Hematopoietic multipotent progenitor cell treated with erythropoietin and hydrocortisone succinate and interleukin-3 and kit ligand, for 15 days (in vitro differentiated cells): ENCODE data around the gene ADGRG1.

Experiments used
- DNase-seq: peaks from one replicate; pipeline ENCODE4 v3.0.0-alpha.2; 2015; ENCODE audit warnings: low spot score

Gene ADGRG1

GRCh38 chr16:57620335-57621231 lies 7.8 kb upstream of the ADGRG1 start:
- DNase-seq: no peak

DNA sequence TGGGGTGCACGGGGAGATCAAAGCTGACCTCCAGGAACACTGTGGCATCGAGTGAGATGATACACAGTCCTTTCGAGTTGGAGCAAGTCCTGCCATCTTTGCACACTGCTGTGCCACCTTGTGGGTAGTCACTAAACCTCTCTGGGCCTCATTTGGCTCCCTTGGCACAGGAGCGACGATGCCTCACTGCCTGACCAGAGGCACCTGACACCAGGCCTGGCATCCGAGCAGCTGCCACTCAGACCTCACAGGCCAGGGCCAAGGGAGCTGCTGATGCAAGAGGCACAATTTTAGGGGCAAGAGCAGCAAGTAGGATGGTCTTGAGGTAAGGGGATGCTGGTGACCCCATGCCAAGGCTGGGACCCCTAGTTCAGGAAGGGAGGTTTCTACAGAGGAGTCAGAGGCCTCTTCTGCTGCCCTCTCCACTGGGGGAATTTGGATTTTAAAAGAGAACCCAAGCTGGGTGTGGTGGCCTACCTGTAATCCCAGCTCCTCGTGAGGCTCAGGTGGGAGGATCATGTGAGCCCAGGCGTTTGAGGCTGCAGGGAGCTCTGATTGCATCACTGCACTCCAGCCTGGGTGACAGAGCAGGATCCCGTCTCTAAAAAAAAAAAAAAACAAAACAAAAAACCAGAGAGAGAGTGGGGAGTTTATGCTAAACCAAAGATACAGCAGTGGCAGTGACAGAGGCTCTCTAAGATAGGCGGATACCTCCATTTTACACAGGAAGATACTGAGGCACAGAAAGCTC lies 6.7 kb upstream of the ADGRG1 start:
- no peak for DNase-seq

GRCh38 chr16:57622361-57623250 lies 5.8 kb upstream of the ADGRG1 start:
- no peak for DNase-seq

DNA sequence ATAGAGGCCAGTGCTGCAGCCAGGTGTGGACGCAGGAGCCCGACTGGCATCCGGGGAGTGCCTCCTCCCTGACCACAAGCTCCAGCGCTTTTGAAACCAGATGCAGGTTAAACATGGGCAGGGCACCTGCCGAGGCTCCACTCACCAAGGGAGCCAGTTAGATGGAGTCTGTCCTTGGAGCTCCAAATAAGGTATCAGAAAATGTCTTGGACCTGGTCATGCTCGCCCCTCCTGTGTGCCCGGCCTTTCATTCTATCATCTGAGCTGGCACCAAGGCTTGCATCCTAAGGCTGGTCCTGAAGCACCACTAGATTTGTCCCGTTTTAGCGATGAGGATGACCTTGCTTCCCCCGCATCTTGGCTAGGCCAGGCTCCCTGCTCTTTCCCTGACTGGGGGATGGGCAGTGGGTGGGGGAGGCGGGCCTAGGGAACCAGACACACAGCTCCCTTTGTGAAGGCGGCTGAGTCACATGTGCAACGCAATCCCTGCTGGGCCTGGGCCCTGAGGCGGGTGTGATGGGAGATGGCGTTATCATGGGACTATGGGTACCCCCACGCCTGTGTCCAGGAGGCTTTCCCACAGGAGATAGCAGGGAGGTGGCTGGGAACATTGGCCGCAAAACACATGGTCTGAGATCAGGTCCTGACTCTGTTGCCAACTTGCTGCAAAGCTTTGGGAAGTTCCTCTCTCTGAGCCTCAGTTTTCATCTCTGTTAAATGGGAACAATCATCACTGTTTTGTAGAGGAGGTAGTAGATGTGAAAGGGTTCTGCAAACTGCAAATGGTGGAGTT lies 5.0 kb upstream of the ADGRG1 start:
- no peak for DNase-seq

DNA sequence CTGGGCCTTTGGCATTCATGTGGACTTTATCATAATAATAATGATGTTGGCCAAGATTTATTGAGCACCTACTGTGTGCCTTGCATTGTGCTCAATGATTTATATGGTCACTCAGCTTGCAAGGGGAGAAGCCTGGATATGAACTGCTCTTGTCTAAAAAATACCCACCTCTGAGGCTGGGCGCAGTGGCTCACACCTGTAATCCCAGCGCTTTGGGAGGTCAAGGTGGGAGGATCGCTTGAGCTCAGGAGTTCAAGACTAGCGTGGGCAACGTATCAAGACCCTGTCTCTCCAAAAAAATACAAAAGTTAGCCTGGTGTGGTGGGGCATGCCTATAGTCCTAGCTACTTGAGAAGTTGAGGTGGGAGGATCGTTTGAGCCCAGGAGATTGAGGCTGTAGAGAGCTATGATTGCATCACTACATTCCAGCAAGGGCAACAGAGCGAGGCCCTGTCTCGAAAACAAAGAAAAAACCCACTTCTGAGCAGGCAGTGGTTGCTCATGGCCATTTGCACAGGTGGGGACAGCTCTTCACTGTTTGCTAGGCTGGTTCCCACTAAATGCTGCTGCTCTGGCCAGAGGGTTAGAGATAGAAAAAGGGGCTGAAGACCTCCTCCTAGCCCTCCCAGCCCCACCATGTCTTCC lies 4.3 kb upstream of the ADGRG1 start:
- DNase-seq: no peak

GRCh38 chr16:57624806-57625500 lies 3.5 kb upstream of the ADGRG1 start:
- no peak for DNase-seq

- DNase-seq: no peak
Measured at GRCh38 chr16:57626420-57627170, 1.8 kb upstream of the ADGRG1 start.

DNA sequence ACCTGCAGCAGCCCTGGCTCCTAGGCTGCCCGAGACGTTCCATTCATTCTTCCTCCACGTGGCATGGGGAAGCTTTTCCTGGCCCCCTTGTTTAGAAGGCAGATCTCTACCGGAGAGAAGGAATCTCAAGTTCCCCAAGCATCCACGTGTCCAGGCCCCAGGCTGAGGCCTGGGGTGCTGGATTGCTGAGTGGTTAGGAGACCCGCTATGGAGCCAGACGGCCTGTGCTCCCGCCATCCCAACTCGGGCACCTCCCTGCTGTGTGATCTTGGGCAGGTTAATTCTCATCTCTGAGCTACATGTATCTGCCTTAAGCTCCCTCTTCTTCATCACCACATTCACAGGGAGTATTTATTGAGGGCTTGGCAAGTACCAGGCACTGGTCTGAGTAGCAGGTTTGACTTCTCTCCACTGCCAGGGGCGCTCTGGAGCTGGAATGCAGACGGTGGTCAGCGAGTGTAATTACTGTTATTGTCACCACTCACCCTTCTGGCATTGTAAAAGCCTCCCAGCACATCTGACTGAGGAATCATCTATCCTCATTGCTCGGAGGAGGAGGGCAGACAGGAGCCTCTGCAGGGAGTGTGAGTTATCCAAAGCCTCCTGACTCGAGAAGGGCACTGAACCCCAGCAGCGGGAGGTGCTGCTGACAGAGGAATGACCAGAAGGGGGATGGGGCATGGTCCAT lies 1.1 kb upstream of the ADGRG1 start:
- no peak for DNase-seq

- DNase-seq: no peak
Measured at GRCh38 chr16:57628783-57629293, 408 bp downstream of the ADGRG1 start.

DNA sequence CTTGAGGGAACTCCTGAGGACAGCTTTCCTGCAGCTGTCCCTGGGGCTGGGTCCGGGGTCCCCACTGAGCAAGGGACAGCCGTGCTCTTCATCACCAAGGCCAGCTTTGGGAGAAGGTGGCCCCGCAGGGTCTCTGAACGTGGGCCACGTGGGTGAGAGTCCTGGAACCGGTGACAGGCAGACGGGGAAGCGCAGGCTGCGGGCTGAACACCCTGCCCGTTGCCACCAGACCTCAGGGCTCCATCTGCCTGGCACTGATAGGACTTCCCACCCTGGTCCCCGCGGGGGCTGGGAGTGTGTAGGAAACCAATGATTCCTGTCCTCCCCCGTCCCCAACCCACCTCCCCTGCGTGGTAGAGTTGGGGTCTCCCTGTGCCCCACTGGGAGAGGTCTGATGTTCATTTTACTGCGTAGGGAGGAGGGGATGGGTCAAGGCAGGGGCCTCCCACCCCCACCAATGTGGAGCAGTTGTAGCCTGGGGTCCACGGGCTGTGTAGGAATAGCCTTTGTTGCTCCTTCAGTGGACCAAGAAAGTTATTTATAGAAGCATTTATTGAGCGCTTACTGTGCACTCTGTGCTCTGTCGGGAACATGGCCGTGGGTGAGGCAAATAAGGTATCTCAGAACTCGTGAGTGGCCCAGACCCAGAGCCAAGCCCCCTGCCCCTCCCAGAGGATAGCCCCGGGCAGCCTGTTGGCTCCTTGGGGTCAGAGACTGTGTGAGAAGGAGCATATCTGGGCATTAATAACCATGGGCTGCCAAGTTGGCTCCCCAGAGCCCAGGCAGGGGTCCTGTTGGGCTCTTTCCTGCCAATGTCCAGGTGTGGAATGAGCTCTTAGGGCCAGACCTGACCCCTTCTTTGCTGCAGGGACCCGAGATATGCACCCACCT lies 1.3 kb downstream of the ADGRG1 start:
- peak; percentile 32 for DNase-seq

DNA sequence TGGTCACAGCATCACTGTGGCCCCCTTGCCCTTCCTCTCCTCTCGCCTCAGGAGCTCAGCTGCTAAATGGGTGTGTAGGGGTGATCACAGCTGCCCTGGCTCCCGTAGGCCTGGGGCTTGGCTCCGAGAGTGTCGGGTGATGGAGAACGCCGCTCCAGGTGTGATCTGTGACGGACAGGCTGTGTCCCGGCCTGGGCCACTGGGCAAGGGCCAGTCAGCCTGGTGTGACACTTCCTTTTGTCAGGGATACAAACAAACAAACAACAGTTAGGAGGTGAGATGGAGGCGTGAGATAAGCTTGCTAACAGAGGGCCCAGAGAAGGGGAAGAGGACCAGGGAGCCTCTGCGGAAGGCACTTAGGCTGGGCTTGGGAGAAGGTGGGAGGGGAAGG lies 2.0 kb downstream of the ADGRG1 start:
- DNase-seq: no peak

DNA sequence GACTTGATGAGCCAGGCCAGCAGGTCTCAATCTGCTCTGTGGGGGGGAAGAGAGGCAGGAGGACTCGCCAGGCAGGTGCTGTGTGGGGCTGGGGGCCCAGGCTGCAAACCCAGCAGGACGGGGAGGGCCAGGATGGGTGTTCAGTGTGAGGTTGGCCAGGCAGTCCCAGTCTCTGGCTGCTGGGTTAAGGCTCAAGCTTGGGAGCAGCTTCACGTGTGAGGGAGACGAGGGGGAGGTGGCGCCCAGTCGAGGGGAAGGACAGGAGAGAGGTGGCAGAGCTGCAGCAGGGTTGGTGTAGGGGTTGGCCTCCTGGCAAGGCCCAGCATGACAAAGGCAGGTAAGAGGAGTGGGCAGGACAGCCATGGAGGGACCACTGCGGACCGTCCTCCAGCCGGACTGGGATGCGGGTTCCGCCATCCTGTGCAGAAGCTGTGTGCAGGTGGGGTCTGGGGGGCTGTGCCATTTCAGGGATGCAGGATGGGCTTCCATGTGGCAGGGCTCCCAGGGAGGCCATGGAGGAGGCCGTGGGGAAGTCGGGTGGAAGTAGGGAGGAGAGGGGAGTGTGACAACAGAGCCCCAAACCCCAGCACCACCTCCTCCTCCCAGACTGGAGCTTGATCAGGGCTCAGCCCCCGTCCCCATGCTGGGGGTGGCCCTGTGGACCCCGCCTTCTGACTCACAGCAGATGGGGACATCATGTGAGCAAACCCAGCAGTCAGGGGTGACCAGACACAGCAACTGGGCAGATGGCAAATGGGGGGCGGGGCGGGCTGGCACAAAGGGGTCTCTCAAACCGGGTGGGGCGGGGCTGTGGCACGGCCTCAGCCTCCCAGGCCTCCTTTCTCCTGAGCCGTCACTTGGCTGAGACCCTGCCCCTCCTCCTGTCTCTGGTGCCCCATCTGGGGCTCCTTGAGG lies 2.8 kb downstream of the ADGRG1 start:
- DNase-seq: no peak

DNA sequence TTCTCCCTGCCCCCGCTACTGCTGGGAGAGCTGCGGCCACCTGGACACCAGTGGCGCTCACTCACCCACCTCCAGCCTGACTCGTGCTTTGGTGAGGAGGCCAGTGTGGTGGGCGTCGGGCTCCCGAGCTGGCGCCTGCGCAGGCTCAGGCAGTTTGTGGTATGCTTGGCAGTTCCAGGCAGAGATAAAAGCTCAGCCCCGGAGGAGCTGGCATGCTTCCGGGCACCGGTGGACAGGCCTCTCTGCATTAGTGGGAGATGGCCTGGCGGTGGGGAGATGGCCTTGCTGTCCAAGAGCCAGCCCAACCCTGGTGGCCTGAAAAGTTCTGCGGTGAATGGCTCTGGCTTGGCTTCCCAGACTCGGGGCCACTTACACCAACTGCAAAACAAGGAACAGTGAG lies 4.1 kb downstream of the ADGRG1 start:
- no peak for DNase-seq

DNA sequence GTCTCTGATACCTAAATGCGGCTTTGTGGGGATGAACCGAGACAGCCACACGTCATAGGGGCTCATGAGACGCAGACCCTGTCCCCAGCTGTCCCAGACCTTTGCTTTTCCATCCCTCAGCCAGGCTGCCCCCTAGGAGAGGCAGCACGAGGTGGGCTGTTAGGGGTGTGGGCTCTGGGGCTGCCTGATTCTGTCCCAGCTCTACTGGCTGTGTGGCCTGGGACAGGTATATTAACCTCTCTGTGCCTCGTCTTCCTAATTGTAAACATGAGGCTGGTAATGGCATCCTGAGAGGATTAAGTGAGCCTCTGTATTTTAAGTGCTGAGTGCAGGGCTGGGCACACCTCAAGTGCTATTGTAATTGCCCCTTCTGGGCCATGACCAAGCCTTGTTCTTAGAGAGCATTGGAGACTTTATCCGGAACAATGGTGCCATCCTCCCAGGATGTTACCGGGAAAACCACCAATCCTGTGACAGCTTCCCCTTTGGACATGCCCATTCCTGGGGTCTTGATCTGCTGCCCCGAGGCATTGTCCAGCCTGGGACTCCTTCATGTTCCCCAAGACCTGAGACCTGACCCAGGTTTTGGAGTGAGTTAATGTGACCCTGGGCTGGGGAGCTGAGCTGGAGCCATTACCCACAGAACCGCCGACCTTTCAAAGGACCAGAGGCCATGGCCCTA lies 5.1 kb downstream of the ADGRG1 start:
- no peak for DNase-seq

- DNase-seq: no peak
Measured at GRCh38 chr16:57634171-57634570, 5.7 kb downstream of the ADGRG1 start.
